Glutamatergic neuron (in vitro differentiated cells): ENCODE measurements around the gene ZSCAN22. TPM values are rescaled to one million over a fixed set of nuclear protein-coding genes. Genes with fewer than 3 reads are reported as not detected.

ENCODE experiments used
- DNase-seq: peaks from one replicate; pipeline ENCODE4 v3.0.0; 2022
- H3K27ac Mint-ChIP-seq: one replicate; pipeline ENCODE4 v1.8.0; 2020; ENCODE audit warnings: mild to moderate bottlenecking, mixed read lengths, inconsistent platforms; ENCODE audit not compliant: unreplicated experiment
- H3K27me3 Mint-ChIP-seq: one replicate; pipeline ENCODE4 v1.8.0; 2020; ENCODE audit warnings: mild to moderate bottlenecking, moderate library complexity, mixed read lengths, inconsistent platforms; ENCODE audit not compliant: unreplicated experiment
- H3K36me3 Mint-ChIP-seq: one replicate; pipeline ENCODE4 v1.8.0; 2020; ENCODE audit warnings: mild to moderate bottlenecking, mixed read lengths, inconsistent platforms; ENCODE audit not compliant: unreplicated experiment
- H3K4me1 Mint-ChIP-seq: one replicate; pipeline ENCODE4 v1.8.0; 2020; ENCODE audit warnings: mild to moderate bottlenecking, low read depth, mixed read lengths, inconsistent platforms; ENCODE audit not compliant: unreplicated experiment
- H3K4me3 Mint-ChIP-seq: one replicate; pipeline ENCODE4 v1.8.0; 2020; ENCODE audit warnings: mild to moderate bottlenecking, mixed read lengths, inconsistent platforms; ENCODE audit not compliant: unreplicated experiment
- H3K9me3 Mint-ChIP-seq: one replicate; pipeline ENCODE4 v1.8.0; 2020; ENCODE audit warnings: mild to moderate bottlenecking, moderate library complexity, mixed read lengths, inconsistent platforms; ENCODE audit not compliant: unreplicated experiment
- CTCF ChIP-seq: fragments of 200-600 bp; sonication (generic); IDR thresholded peaks from one replicate; pipeline ENCODE4 v1.5.0; 2021; ENCODE audit not compliant: partially characterized antibody, unreplicated experiment
- total RNA-seq: library from RNA; stranded (reverse); fragmentation: NEBNext Ultra II Directional; extraction: Animal tissue kit (Norgen Biotek cat#: 25700); gene quantifications from one replicate; pipeline ENCODE4 v1.2.1, GENCODE V29; 2021; ENCODE audit not compliant: unreplicated experiment

Gene ZSCAN22
- total RNA-seq, 1 donor from 2014 or later: 4.9 TPM

GRCh38 chr19:58317476-58318072, 9.2 kb upstream of the ZSCAN22 start:
- Mint-ChIP-seq H3K27ac (no peak overlapping the region), H3K9me3 (peaks cover 6% of the 10 kb centered on the region), H3K27me3 (peaks cover 5% of the 10 kb centered on the region), H3K4me1 (peaks cover 3% of the 10 kb centered on the region), H3K36me3 (peaks cover 16% of the 10 kb centered on the region), H3K4me3 (no peak overlapping the region)
- no peak for DNase-seq
- no peak for TF ChIP-seq CTCF

GRCh38 chr19:58318297-58318696, 8.5 kb upstream of the ZSCAN22 start:
- DNase-seq: no peak
- Mint-ChIP-seq H3K4me3 (no peak overlapping the region), H3K4me1 (peaks cover 3% of the 10 kb centered on the region), H3K36me3 (peaks cover 10% of the 10 kb centered on the region), H3K27ac (no peak overlapping the region), H3K27me3 (peaks cover 5% of the 10 kb centered on the region), H3K9me3 (peaks cover 4% of the 10 kb centered on the region)
- no peak for TF ChIP-seq CTCF

GRCh38 chr19:58319241-58319640, 7.6 kb upstream of the ZSCAN22 start:
- H3K27ac Mint-ChIP-seq: no peak overlapping the region
- peaks cover 3% of the 10 kb centered on the region for H3K4me1 Mint-ChIP-seq
- no peak overlapping the region for H3K4me3 Mint-ChIP-seq
- peaks cover 6% of the 10 kb centered on the region for H3K36me3 Mint-ChIP-seq
- DNase-seq: no peak
- peaks cover 5% of the 10 kb centered on the region for H3K27me3 Mint-ChIP-seq
- no peak for TF ChIP-seq CTCF
- peaks cover 3% of the 10 kb centered on the region for H3K9me3 Mint-ChIP-seq

- Mint-ChIP-seq H3K27ac (no peak overlapping the region), H3K27me3 (peaks cover 2% of the 10 kb centered on the region), H3K4me1 (peaks cover 7% of the 10 kb centered on the region), H3K4me3 (no peak overlapping the region), H3K9me3 (peaks cover 2% of the 10 kb centered on the region), H3K36me3 (no peaks in the 10 kb centered on the region)
- no peak for DNase-seq
- no peak for TF ChIP-seq CTCF
These were observed 1.3 kb upstream of the ZSCAN22 start for GRCh38 chr19:58325311-58326022.

GRCh38 chr19:58326501-58326913, 287 bp upstream of the ZSCAN22 start:
- peaks cover 9% of the 10 kb centered on the region for H3K4me1 Mint-ChIP-seq
- no peak for TF ChIP-seq CTCF
- peaks cover 2% of the 10 kb centered on the region for H3K27me3 Mint-ChIP-seq
- no peak overlapping the region for H3K4me3 Mint-ChIP-seq
- no peak overlapping the region for H3K27ac Mint-ChIP-seq
- H3K9me3 Mint-ChIP-seq: peaks cover 2% of the 10 kb centered on the region
- H3K36me3 Mint-ChIP-seq: no peaks in the 10 kb centered on the region
- no peak for DNase-seq
